Transverse colon (tissue), 4 donors: Measurements from ENCODE around the gene TPST2. TPM values are rescaled to one million over a fixed set of nuclear protein-coding genes. Genes with fewer than 3 reads are reported as not detected.
A peak's percentile ranks its signal among the peaks of the same experiment; 100 is the strongest.

Experiments used
- DNase-seq: peaks from one replicate; pipeline ENCODE4 v3.0.0-alpha.2; 2019
- H3K27ac ChIP-seq, 4 donors: fragments of 200-600 bp; sonication (generic); 2 replicates each; pipeline ENCODE4 v1.5.1; 2016 to 2018; ENCODE audit warnings: inconsistent platforms in 4 of 4
- H3K27me3 ChIP-seq: fragments of 200-600 bp; sonication (generic); 2 replicates; pipeline ENCODE4 v1.5.1; 2017; ENCODE audit warnings: inconsistent platforms
- H3K36me3 ChIP-seq, 4 donors: fragments of 200-600 bp; sonication (generic); 2 replicates each; pipeline ENCODE4 v1.5.1; 2017 to 2019; ENCODE audit warnings: inconsistent platforms in 4 of 4
- H3K4me1 ChIP-seq, 4 donors: fragments of 200-600 bp; sonication (generic); 2 replicates each; pipeline ENCODE4 v1.5.1; 2017 to 2020; ENCODE audit warnings: inconsistent platforms in 4 of 4
- H3K4me3 ChIP-seq, 4 donors: fragments of 200-600 bp; sonication (generic); 1 replicate in 1 of 4; 2 replicates in 3 of 4; pipeline versions ENCODE4 v1.5.1 to v1.6.1; 2017 to 2019; ENCODE audit warnings: inconsistent platforms in 4 of 4
- H3K9me3 ChIP-seq, 2 donors: fragments of 200-600 bp; sonication (generic); 2 replicates each; pipeline ENCODE4 v1.5.1; 2017 to 2019; ENCODE audit warnings: inconsistent platforms in 2 of 2
- CTCF ChIP-seq, 5 experiments: fragments of 200-600 bp in 3 of 5; fragments of 450-650 bp in 2 of 5; sonication (generic) in 3 of 5; IDR thresholded peaks; 1 replicate in 2 of 5; 2 replicates in 3 of 5; pipeline ENCODE4 v1.5.1; 2016 to 2017; ENCODE audit warnings: antibody characterized with exemption in 5 of 5, inconsistent platforms in 3 of 5, mild to moderate bottlenecking in 2 of 5, moderate library complexity in 1 of 5
- EP300 ChIP-seq: sonication (generic); formaldehyde crosslinking; IDR thresholded peaks from one replicate; pipeline ENCODE4 v1.6.1; 2017; ENCODE audit warnings: antibody characterized with exemption, low read depth
- POLR2A ChIP-seq: fragments of 450-650 bp; IDR thresholded peaks from one replicate; pipeline ENCODE4 v1.6.1; 2016; ENCODE audit warnings: antibody characterized with exemption, mild to moderate bottlenecking, moderate library complexity
- POLR2AphosphoS5 ChIP-seq, 3 donors: sonication (generic); formaldehyde crosslinking; IDR thresholded peaks; one replicate each; pipeline ENCODE4 v1.6.1; 2016; ENCODE audit warnings: antibody characterized with exemption in 3 of 3
- WGBS, 2 donors: methylation state at CpG; one replicate each; pipeline ENCODE4 v1.1.5; 2018; ENCODE audit warnings: low coverage in 1 of 2; 5-methylcytosine and 5-hydroxymethylcytosine counted together
- in situ Hi-C, 4 donors: fragments of 200-750 bp; cut with MboI; loops; one replicate each; pipeline versions ENCODE4 v1.15.0 to v1.15.1; 2017; ENCODE audit warnings: low sequenced_read_pairs in 3 of 4, low pct_ligation_motif_present in 1 of 4, low pct_unique_long_range_greater_than_20kb in 1 of 4
- intact Hi-C: fragments of 100-400 bp; cut with DNase I; formaldehyde crosslinking; loops from one replicate; pipeline ENCODE4 v1.15.1; 2023; ENCODE audit warnings: low total_unique reads
- total RNA-seq, 4 donors: library from RNA; depleted of rRNA; stranded (reverse); fragments of >200 nt; gene quantifications; one replicate each; pipeline ENCODE4 v1.1.0, GENCODE V29; 2016

Gene TPST2
- total RNA-seq, 4 donors from 2014 or later = 14.3 to 35.6 (median 26.8) TPM

GRCh38 chr22:26536762-26537134, 53.2 kb downstream of the TPST2 start:
- H3K4me1 ChIP-seq = no peaks in the 10 kb centered on the region
- intact Hi-C loops (no loop called here), in situ Hi-C loops (no loop called here)
- H3K27ac ChIP-seq = no peak overlapping the region
- DNase-seq = no peak
- H3K9me3 ChIP-seq = no peaks in the 10 kb centered on the region
- TF ChIP-seq POLR2A (no peak), POLR2AphosphoS5 (IDR thresholded peaks at IDR 0.05) (no peak), EP300 (no peak), CTCF (IDR thresholded peaks at IDR 0.05) (no peak)
- no peaks in the 10 kb centered on the region for H3K27me3 ChIP-seq
- WGBS, 2 donors = 95 to 100% methylated on average over 1 to 3 of the region's 3 CpGs
- peaks cover 0 to 4% (median 0%) of the 10 kb centered on the region in 4 donors for H3K36me3 ChIP-seq
- no peak overlapping the region for H3K4me3 ChIP-seq

GRCh38 chr22:26536056-26536761, 53.7 kb downstream of the TPST2 start:
- H3K36me3 ChIP-seq = peaks cover 0 to 4% (median 0%) of the 10 kb centered on the region in 4 donors
- H3K27me3 ChIP-seq = no peaks in the 10 kb centered on the region
- no peak overlapping the region for H3K27ac ChIP-seq
- TF ChIP-seq CTCF (IDR thresholded peaks at IDR 0.05) (no peak), POLR2AphosphoS5 (IDR thresholded peaks at IDR 0.05) (no peak), POLR2A (no peak), EP300 (no peak)
- intact Hi-C loops (no loop called here), in situ Hi-C loops (no loop called here)
- 87% methylated on average over 11 of the region's 12 CpGs; no CpG with 5 or more reads in 1 of the 2 donors for WGBS, 2 donors
- no peaks in the 10 kb centered on the region for H3K4me1 ChIP-seq
- H3K4me3 ChIP-seq = no peak overlapping the region
- no peaks in the 10 kb centered on the region for H3K9me3 ChIP-seq
- no peak for DNase-seq

- in situ Hi-C loops = no loop called here
- no peaks in the 10 kb centered on the region for H3K4me1 ChIP-seq
Measured at GRCh38 chr22:26535603-26535908, 54.4 kb downstream of the TPST2 start.

GRCh38 chr22:26534874-26535602, 54.9 kb downstream of the TPST2 start:
- no peak for TF ChIP-seq CTCF (IDR thresholded peaks at IDR 0.05)
- no peak for TF ChIP-seq POLR2AphosphoS5 (IDR thresholded peaks at IDR 0.05)
- no peak for TF ChIP-seq EP300
- no peak for TF ChIP-seq POLR2A
- Histone ChIP-seq H3K4me1 (no peaks in the 10 kb centered on the region), H3K4me3 (no peak overlapping the region), H3K27me3 (no peaks in the 10 kb centered on the region), H3K36me3 (peaks cover 0 to 4% (median 0%) of the 10 kb centered on the region in 4 donors), H3K9me3 (no peaks in the 10 kb centered on the region), H3K27ac (peak overlapping the region in 2 of 4 donors; percentile 14 to 21)
- DNase-seq = no peak
- intact Hi-C loops (no loop called here), in situ Hi-C loops (no loop called here)
- 55 to 66% methylated on average over 10 to 13 of the region's 13 CpGs for WGBS, 2 donors

More at GRCh38 chr22:26535603-26535908, 54.4 kb downstream of the TPST2 start:
- no peak for DNase-seq
- 83 to 97% methylated on average over 3 of the region's 3 CpGs for WGBS, 2 donors
- Histone ChIP-seq H3K36me3 (peaks cover 0 to 4% (median 0%) of the 10 kb centered on the region in 4 donors), H3K27ac (peak overlapping the region in 2 of 4 donors; percentile 14 to 21), H3K9me3 (no peaks in the 10 kb centered on the region), H3K27me3 (no peaks in the 10 kb centered on the region), H3K4me3 (no peak overlapping the region)
- no peak for TF ChIP-seq EP300
- no peak for TF ChIP-seq POLR2AphosphoS5 (IDR thresholded peaks at IDR 0.05)
- intact Hi-C loops = no loop called here
